Kidney (tissue), 14 donors: ENCODE data around the gene ROR2. TPM values are rescaled to one million over a fixed set of nuclear protein-coding genes. Genes with fewer than 3 reads are reported as not detected.

Experiments
- DNase-seq, 5 donors: peaks; one replicate each; pipeline ENCODE4 v3.0.0-alpha.2; 2013 to 2020
- FAIRE-seq: peaks from 2 replicates; lab custom pipeline; 2012; peaks lifted over from hg19 to GRCh38; lab: Jason Lieb, UNC
- H3K27ac ChIP-seq, 2 donors: one replicate each; pipeline ENCODE4 v1.7.0; 2013; ENCODE audit warnings: low read depth in 2 of 2, low read length in 2 of 2, inconsistent platforms in 1 of 2
- H3K27me3 ChIP-seq: one replicate; pipeline ENCODE4 v1.7.1; 2013; ENCODE audit warnings: low read length, inconsistent platforms; ENCODE audit not compliant: control insufficient read depth, insufficient read depth
- H3K36me3 ChIP-seq, 3 donors: one replicate each; pipeline versions ENCODE4 v1.7.0 to v1.7.1; 2013; ENCODE audit warnings: low read length in 3 of 3, control low read depth in 1 of 3, inconsistent platforms in 1 of 3; ENCODE audit not compliant: insufficient read depth in 3 of 3, control insufficient read depth in 2 of 3
- H3K4me1 ChIP-seq, 3 donors: one replicate each; pipeline versions ENCODE4 v1.7.0 to v1.7.1; 2013; ENCODE audit warnings: low read length in 3 of 3, inconsistent platforms in 1 of 3, low read depth in 1 of 3; ENCODE audit not compliant: control insufficient read depth in 2 of 3, insufficient read depth in 2 of 3
- H3K4me3 ChIP-seq, 3 donors: one replicate each; pipeline versions ENCODE4 v1.7.0 to v1.8.1; 2013; ENCODE audit warnings: low read length in 3 of 3, control low read depth in 1 of 3, inconsistent platforms in 1 of 3
- H3K9ac ChIP-seq, 3 donors: one replicate each; pipeline versions ENCODE4 v1.7.0 to v1.7.1; 2013; ENCODE audit warnings: low read length in 3 of 3, control low read depth in 1 of 3, inconsistent platforms in 1 of 3
- H3K9me3 ChIP-seq, 3 donors: one replicate each; pipeline versions ENCODE4 v1.7.0 to v1.7.1; 2013; ENCODE audit warnings: low read length in 3 of 3, control low read depth in 1 of 3, inconsistent platforms in 1 of 3; ENCODE audit not compliant: control insufficient read depth in 2 of 3, insufficient read depth in 1 of 3
- CTCF ChIP-seq: IDR thresholded peaks from 3 replicates; pipeline ENCODE4 v1.5.1; 2012; ENCODE audit warnings: mild to moderate bottlenecking, moderate library complexity, borderline replicate concordance; ENCODE audit not compliant: insufficient read depth; ENCODE audit errors: extremely low read depth
- intact Hi-C: fragments of 100-400 bp; cut with DNase I; formaldehyde crosslinking; loops from one replicate; pipeline ENCODE4 v1.11.1; 2022
- polyA plus RNA-seq: library from polyadenylated mRNA; stranded (reverse); fragments of 350-450 nt; fragmentation: Illumina TruSeq; extraction: RNeasy Lipid Tissue Mini Kit (QIAGEN cat#74804); gene quantifications from one replicate; pipeline ENCODE4 v1.2.3, GENCODE V29; 2014; ENCODE audit warnings: low read depth, low replicate concordance; ENCODE audit not compliant: insufficient read depth
- total RNA-seq: library from RNA; stranded (reverse); fragmentation: NEBNext Ultra II Directional; extraction: Animal tissue kit (Norgen Biotek cat#: 25700); gene quantifications from one replicate; pipeline ENCODE4 v1.2.1, GENCODE V29; 2021
- donor health status: control.
- donor health status: control.
- donor health status: control.
- donor health status: control.
- donor health status: control.
- donor health status: DM: yes; HTN: yes; CAD: no.
- donor health status: Normal renal cell carcinoma (clear cell type).

Gene ROR2
- total and polyA plus RNA-seq, 2 donors from 2014 or later = 1.5 to 5.7 TPM

- FAIRE-seq = no peak
- no peak overlapping the region for H3K27ac ChIP-seq
- H3K9me3 ChIP-seq = no peaks in the 10 kb centered on the region
- no peak for DNase-seq
- H3K4me1 ChIP-seq = no peaks in the 10 kb centered on the region
- no peak for TF ChIP-seq CTCF
- H3K9ac ChIP-seq = no peak overlapping the region
- intact Hi-C loops = no loop called here
- no peaks in the 10 kb centered on the region for H3K36me3 ChIP-seq
- H3K4me3 ChIP-seq = no peak overlapping the region
- no peaks in the 10 kb centered on the region for H3K27me3 ChIP-seq
Observed at GRCh38 chr9:91803151-91803940, 146.7 kb downstream of the ROR2 start.

- DNase-seq (no peak), FAIRE-seq (no peak)
- Histone ChIP-seq H3K27me3 (no peaks in the 10 kb centered on the region), H3K4me1 (no peaks in the 10 kb centered on the region), H3K4me3 (no peak overlapping the region), H3K9ac (no peak overlapping the region), H3K9me3 (no peaks in the 10 kb centered on the region), H3K36me3 (no peaks in the 10 kb centered on the region), H3K27ac (no peak overlapping the region)
- no peak for TF ChIP-seq CTCF
- intact Hi-C loops = no loop called here
Observed at GRCh38 chr9:91802391-91802790, 147.6 kb downstream of the ROR2 start.

- no peaks in the 10 kb centered on the region for H3K36me3 ChIP-seq
- no peak for FAIRE-seq
- intact Hi-C loops = no loop called here
- no peaks in the 10 kb centered on the region for H3K4me1 ChIP-seq
- H3K27me3 ChIP-seq = no peaks in the 10 kb centered on the region
- no peak for TF ChIP-seq CTCF
- no peak overlapping the region for H3K4me3 ChIP-seq
- H3K27ac ChIP-seq = no peak overlapping the region
- H3K9ac ChIP-seq = no peak overlapping the region
- no peak for DNase-seq
- H3K9me3 ChIP-seq = no peaks in the 10 kb centered on the region
Observed at GRCh38 chr9:91800473-91801030, 149.5 kb downstream of the ROR2 start.
